Skin of body (tissue), 2 donors: ENCODE measurements around the gene ZNF804B. TPM values are rescaled to one million over a fixed set of nuclear protein-coding genes. Genes with fewer than 3 reads are reported as not detected.

Experiments used
- DNase-seq: peaks from one replicate; lab custom pipeline; 2025; lab: John Stamatoyannopoulos, UW
- total RNA-seq: library from RNA; depleted of rRNA; stranded (reverse); fragments of >200 nt; gene quantifications from one replicate; pipeline ENCODE4 v1.2.3, GENCODE V29; 2014

ZNF804B gene
- total RNA-seq, 1 donor from 2014 or later: not detected

- no peak for DNase-seq
Measured at GRCh38 chr7:88965371-88965770, 205.9 kb downstream of the ZNF804B start.

GRCh38 chr7:88967432-88967831 is 207.9 kb downstream of the ZNF804B start:
- no peak for DNase-seq

GRCh38 chr7:88969167-88969566 is 209.7 kb downstream of the ZNF804B start:
- DNase-seq: no peak

GRCh38 chr7:88985295-88985694 is 225.8 kb downstream of the ZNF804B start:
- no peak for DNase-seq

GRCh38 chr7:89001306-89001705 is 241.8 kb downstream of the ZNF804B start:
- DNase-seq: peak; percentile 27

GRCh38 chr7:89002981-89003956 is 243.8 kb downstream of the ZNF804B start:
- DNase-seq: peak; percentile 74

- no peak for DNase-seq
Measured at GRCh38 chr7:89012016-89012415, 252.5 kb downstream of the ZNF804B start.

- no peak for DNase-seq
Measured at GRCh38 chr7:89017695-89018094, 258.2 kb downstream of the ZNF804B start.

- DNase-seq: no peak
Measured at GRCh38 chr7:89021741-89022140, 262.2 kb downstream of the ZNF804B start.

- no peak for DNase-seq
Measured at GRCh38 chr7:89023206-89023605, 263.7 kb downstream of the ZNF804B start.

- peak; percentile 6 for DNase-seq
Measured at GRCh38 chr7:89023877-89024276, 264.4 kb downstream of the ZNF804B start.

- DNase-seq: no peak
Measured at GRCh38 chr7:89027781-89028180, 268.3 kb downstream of the ZNF804B start.

- no peak for DNase-seq
Measured at GRCh38 chr7:89028319-89028718, 268.8 kb downstream of the ZNF804B start.

GRCh38 chr7:89029864-89030263 is 270.4 kb downstream of the ZNF804B start:
- DNase-seq: no peak

- no peak for DNase-seq
Measured at GRCh38 chr7:89041240-89041639, 281.7 kb downstream of the ZNF804B start.

GRCh38 chr7:89042940-89043339 is 283.4 kb downstream of the ZNF804B start:
- no peak for DNase-seq

GRCh38 chr7:89049043-89049442 is 289.5 kb downstream of the ZNF804B start:
- DNase-seq: no peak

- DNase-seq: no peak
Measured at GRCh38 chr7:89053130-89053529, 293.6 kb downstream of the ZNF804B start.

GRCh38 chr7:89054361-89054760 is 294.9 kb downstream of the ZNF804B start:
- no peak for DNase-seq

- DNase-seq: no peak
Measured at GRCh38 chr7:89060234-89060633, 300.7 kb downstream of the ZNF804B start.

GRCh38 chr7:89064831-89065230 is 305.3 kb downstream of the ZNF804B start:
- DNase-seq: no peak

GRCh38 chr7:89067048-89067447 is 307.5 kb downstream of the ZNF804B start:
- DNase-seq: no peak

- DNase-seq: no peak
Measured at GRCh38 chr7:89072081-89072480, 312.6 kb downstream of the ZNF804B start.
